ENCODE results near the gene XXYLT1.

- TF ChIP-seq CTCF (tag by site-specific recombination; IDR thresholded peaks at IDR 0.05) = no peak
- no peak for TF ChIP-seq GLIS1 (tag by site-specific recombination; IDR thresholded peaks at IDR 0.05)
- TF ChIP-seq, protein P1, sequence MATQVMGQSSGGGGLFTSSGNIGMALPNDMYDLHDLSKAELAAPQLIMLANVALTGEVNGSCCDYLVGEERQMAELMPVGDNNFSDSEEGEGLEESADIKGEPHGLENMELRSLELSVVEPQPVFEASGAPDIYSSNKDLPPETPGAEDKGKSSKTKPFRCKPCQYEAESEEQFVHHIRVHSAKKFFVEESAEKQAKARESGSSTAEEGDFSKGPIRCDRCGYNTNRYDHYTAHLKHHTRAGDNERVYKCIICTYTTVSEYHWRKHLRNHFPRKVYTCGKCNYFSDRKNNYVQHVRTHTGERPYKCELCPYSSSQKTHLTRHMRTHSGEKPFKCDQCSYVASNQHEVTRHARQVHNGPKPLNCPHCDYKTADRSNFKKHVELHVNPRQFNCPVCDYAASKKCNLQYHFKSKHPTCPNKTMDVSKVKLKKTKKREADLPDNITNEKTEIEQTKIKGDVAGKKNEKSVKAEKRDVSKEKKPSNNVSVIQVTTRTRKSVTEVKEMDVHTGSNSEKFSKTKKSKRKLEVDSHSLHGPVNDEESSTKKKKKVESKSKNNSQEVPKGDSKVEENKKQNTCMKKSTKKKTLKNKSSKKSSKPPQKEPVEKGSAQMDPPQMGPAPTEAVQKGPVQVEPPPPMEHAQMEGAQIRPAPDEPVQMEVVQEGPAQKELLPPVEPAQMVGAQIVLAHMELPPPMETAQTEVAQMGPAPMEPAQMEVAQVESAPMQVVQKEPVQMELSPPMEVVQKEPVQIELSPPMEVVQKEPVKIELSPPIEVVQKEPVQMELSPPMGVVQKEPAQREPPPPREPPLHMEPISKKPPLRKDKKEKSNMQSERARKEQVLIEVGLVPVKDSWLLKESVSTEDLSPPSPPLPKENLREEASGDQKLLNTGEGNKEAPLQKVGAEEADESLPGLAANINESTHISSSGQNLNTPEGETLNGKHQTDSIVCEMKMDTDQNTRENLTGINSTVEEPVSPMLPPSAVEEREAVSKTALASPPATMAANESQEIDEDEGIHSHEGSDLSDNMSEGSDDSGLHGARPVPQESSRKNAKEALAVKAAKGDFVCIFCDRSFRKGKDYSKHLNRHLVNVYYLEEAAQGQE (tag by site-specific recombination; IDR thresholded peaks at IDR 0.05) = no peak
- TF ChIP-seq MYNN (tag by site-specific recombination; IDR thresholded peaks at IDR 0.05; ENCODE audit: borderline replicate concordance) = no peak
- TF ChIP-seq PRDM10 (tag by site-specific recombination; IDR thresholded peaks at IDR 0.05) = no peak
- no peak for TF ChIP-seq ZNF10 (tag by site-specific recombination; IDR thresholded peaks at IDR 0.05)
- no peak for TF ChIP-seq ZNF660 (tag by site-specific recombination; IDR thresholded peaks at IDR 0.05)
- TF ChIP-seq ZBTB26 (tag by site-specific recombination; optimal IDR thresholded peaks at IDR 0.05) = no peak
- no peak for TF ChIP-seq ZNF791 (tag by site-specific recombination; IDR thresholded peaks at IDR 0.05)
- no peak for TF ChIP-seq YY1 (tag by site-specific recombination; IDR thresholded peaks at IDR 0.05)
- TF ChIP-seq, protein P2, sequence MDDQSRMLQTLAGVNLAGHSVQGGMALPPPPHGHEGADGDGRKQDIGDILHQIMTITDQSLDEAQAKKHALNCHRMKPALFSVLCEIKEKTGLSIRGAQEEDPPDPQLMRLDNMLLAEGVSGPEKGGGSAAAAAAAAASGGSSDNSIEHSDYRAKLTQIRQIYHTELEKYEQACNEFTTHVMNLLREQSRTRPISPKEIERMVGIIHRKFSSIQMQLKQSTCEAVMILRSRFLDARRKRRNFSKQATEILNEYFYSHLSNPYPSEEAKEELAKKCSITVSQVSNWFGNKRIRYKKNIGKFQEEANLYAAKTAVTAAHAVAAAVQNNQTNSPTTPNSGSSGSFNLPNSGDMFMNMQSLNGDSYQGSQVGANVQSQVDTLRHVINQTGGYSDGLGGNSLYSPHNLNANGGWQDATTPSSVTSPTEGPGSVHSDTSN (CRISPR knock-in tag; IDR thresholded peaks at IDR 0.05) = no peak
- TF ChIP-seq, protein P3, sequence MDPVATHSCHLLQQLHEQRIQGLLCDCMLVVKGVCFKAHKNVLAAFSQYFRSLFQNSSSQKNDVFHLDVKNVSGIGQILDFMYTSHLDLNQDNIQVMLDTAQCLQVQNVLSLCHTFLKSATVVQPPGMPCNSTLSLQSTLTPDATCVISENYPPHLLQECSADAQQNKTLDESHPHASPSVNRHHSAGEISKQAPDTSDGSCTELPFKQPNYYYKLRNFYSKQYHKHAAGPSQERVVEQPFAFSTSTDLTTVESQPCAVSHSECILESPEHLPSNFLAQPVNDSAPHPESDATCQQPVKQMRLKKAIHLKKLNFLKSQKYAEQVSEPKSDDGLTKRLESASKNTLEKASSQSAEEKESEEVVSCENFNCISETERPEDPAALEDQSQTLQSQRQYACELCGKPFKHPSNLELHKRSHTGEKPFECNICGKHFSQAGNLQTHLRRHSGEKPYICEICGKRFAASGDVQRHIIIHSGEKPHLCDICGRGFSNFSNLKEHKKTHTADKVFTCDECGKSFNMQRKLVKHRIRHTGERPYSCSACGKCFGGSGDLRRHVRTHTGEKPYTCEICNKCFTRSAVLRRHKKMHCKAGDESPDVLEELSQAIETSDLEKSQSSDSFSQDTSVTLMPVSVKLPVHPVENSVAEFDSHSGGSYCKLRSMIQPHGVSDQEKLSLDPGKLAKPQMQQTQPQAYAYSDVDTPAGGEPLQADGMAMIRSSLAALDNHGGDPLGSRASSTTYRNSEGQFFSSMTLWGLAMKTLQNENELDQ (tag by site-specific recombination; IDR thresholded peaks at IDR 0.05; ENCODE audit: low read depth) = no peak
- TF ChIP-seq ZNF112 (tag by site-specific recombination; IDR thresholded peaks at IDR 0.05) = no peak
- no peak for TF ChIP-seq SALL2 (tag by site-specific recombination; IDR thresholded peaks at IDR 0.05; ENCODE audit: borderline replicate concordance)
These were observed 111.2 kb downstream of the XXYLT1 start for GRCh38 chr3:195159814-195160165.

Measured in HEK293 (cell line).